GM04504 (cell line): ENCODE data around the gene TAP1.
A peak's percentile ranks its signal among the peaks of the same experiment; 100 is the strongest.
"Not testable (repeated sequence)": the region's sequence is repeated elsewhere in the genome, so short reads cannot be mapped to it uniquely, and the experiment has no call there.

ENCODE experiments used
- DNase-seq: peaks from one replicate; pipeline ENCODE4 v3.0.0-alpha.2; 2012; ENCODE audit warnings: low read depth

The TAP1 gene

GRCh38 chr6:32853541-32854375, at the start of gene TAP1, which contains the start of gene PSMB9:
TAP1 (minus strand) TSS chr6:32853704; CDS start chr6:32853636, 68 bp downstream.
PSMB9 (plus strand) TSS chr6:32854192; CDS start chr6:32854230, 38 bp downstream.
- DNase-seq: peak; percentile 87

- DNase-seq: no peak
These were observed 41.5 kb upstream of the TAP1 start for GRCh38 chr6:32895006-32895345.

- DNase-seq: peak; percentile 80
These were observed 40.8 kb upstream of the TAP1 start for GRCh38 chr6:32894085-32895005.

- DNase-seq: no peak
These were observed 37.3 kb upstream of the TAP1 start for GRCh38 chr6:32890831-32891230.

GRCh38 chr6:32889533-32889932, 36.0 kb upstream of the TAP1 start:
- DNase-seq: no peak

GRCh38 chr6:32888576-32888975, 35.1 kb upstream of the TAP1 start:
- DNase-seq: no peak

- DNase-seq: no peak
These were observed 34.1 kb upstream of the TAP1 start for GRCh38 chr6:32887616-32888015.

- peak; percentile 48 for DNase-seq
These were observed 33.3 kb upstream of the TAP1 start for GRCh38 chr6:32886681-32887383.

- no peak for DNase-seq
These were observed 32.3 kb upstream of the TAP1 start for GRCh38 chr6:32885698-32886286.

GRCh38 chr6:32883789-32884188, 30.3 kb upstream of the TAP1 start:
- no peak for DNase-seq

- no peak for DNase-seq
These were observed 29.4 kb upstream of the TAP1 start for GRCh38 chr6:32882879-32883250.

GRCh38 chr6:32880962-32881361, 27.5 kb upstream of the TAP1 start:
- not testable (repeated sequence) for DNase-seq

GRCh38 chr6:32879691-32880090, 26.2 kb upstream of the TAP1 start:
- no peak for DNase-seq

- no peak for DNase-seq
These were observed 23.1 kb upstream of the TAP1 start for GRCh38 chr6:32876603-32877002.

- DNase-seq: not testable (repeated sequence)
These were observed 20.4 kb upstream of the TAP1 start for GRCh38 chr6:32873947-32874346.

GRCh38 chr6:32868257-32868788, 14.8 kb upstream of the TAP1 start:
- no peak for DNase-seq

- DNase-seq: no peak
These were observed 14.2 kb upstream of the TAP1 start for GRCh38 chr6:32867554-32868256.

GRCh38 chr6:32867022-32867477, 13.5 kb upstream of the TAP1 start:
- no peak for DNase-seq

GRCh38 chr6:32865724-32866443, 12.4 kb upstream of the TAP1 start:
- DNase-seq: no peak

GRCh38 chr6:32862725-32863124, 9.2 kb upstream of the TAP1 start:
- no peak for DNase-seq
